ENCODE data around the gene MXRA7.

GRCh38 chr17:76658242-76658662, 52.5 kb downstream of the MXRA7 start:
- no peak for TF ChIP-seq JUN (IDR thresholded peaks at IDR 0.05; ENCODE audit: borderline replicate concordance, insufficient read depth, insufficient read length, low read depth)
- TF ChIP-seq, protein P1, sequence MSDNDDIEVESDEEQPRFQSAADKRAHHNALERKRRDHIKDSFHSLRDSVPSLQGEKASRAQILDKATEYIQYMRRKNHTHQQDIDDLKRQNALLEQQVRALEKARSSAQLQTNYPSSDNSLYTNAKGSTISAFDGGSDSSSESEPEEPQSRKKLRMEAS (IDR thresholded peaks at IDR 0.05; ENCODE audit: insufficient read depth, insufficient read length), result no peak
- no peak for TF ChIP-seq POLR2A (IDR thresholded peaks at IDR 0.05; ENCODE audit: low read depth, low read length)
- TF ChIP-seq, protein P2, sequence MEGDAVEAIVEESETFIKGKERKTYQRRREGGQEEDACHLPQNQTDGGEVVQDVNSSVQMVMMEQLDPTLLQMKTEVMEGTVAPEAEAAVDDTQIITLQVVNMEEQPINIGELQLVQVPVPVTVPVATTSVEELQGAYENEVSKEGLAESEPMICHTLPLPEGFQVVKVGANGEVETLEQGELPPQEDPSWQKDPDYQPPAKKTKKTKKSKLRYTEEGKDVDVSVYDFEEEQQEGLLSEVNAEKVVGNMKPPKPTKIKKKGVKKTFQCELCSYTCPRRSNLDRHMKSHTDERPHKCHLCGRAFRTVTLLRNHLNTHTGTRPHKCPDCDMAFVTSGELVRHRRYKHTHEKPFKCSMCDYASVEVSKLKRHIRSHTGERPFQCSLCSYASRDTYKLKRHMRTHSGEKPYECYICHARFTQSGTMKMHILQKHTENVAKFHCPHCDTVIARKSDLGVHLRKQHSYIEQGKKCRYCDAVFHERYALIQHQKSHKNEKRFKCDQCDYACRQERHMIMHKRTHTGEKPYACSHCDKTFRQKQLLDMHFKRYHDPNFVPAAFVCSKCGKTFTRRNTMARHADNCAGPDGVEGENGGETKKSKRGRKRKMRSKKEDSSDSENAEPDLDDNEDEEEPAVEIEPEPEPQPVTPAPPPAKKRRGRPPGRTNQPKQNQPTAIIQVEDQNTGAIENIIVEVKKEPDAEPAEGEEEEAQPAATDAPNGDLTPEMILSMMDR (IDR thresholded peaks at IDR 0.05; ENCODE audit: extremely low read depth in 1 of 2, insufficient read depth in 1 of 2, low read depth in 1 of 2, low read length in 2 of 2), result no peak
- no peak for TF ChIP-seq EZH2 (IDR thresholded peaks at IDR 0.05; ENCODE audit: borderline replicate concordance, low read depth, low read length, severe bottlenecking)
- TF ChIP-seq FOS (IDR thresholded peaks at IDR 0.05; ENCODE audit: borderline replicate concordance, insufficient read depth, low read length), result no peak
- no peak for TF ChIP-seq MYC (IDR thresholded peaks at IDR 0.05; ENCODE audit: low read depth, low read length)
- no peak for TF ChIP-seq POLR2AphosphoS5 (IDR thresholded peaks at IDR 0.05; ENCODE audit: insufficient read depth, low read depth, low read length)
- no peak for TF ChIP-seq GATA2 (IDR thresholded peaks at IDR 0.05; ENCODE audit: insufficient read depth, insufficient read length, low read depth, low read length)
